ENCODE results near the gene NFAM1.

The NFAM1 gene

GRCh38 chr22:42439821-42440674 lies 7.8 kb upstream of the NFAM1 start:
- no peak for DNase-seq (ENCODE audit: low read depth in 3 of 3, low spot score in 1 of 3)

- no peak for DNase-seq (ENCODE audit: low read depth in 3 of 3, low spot score in 1 of 3)
Observed at GRCh38 chr22:42439021-42439567, 6.9 kb upstream of the NFAM1 start.

DNA sequence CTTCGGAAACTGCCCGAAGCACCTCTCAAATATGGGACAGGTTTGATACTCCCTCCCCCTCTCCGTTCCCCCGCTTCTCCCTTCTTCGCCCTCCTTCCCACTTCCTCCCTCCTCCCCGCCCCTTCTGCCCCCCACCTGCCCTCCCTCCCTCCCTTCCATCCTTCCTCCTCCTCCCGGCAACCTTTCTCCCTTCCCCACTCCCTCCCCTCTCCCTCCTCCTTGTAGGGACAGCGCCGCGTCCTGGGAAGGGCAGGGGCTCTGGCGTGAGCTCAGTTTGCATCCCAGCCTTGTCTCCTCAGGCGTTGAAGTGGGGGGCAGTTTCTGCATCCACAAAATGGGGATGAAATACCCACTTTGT lies 6.1 kb upstream of the NFAM1 start:
- DNase-seq (ENCODE audit: low read depth in 3 of 3, low spot score in 1 of 3), result no peak

GRCh38 chr22:42437488-42438292 lies 5.5 kb upstream of the NFAM1 start:
- DNase-seq (ENCODE audit: low read depth in 3 of 3, low spot score in 1 of 3), result peak; percentile 55 to 74 (median 73)

GRCh38 chr22:42436404-42436803 lies 4.2 kb upstream of the NFAM1 start:
- DNase-seq (ENCODE audit: low read depth in 3 of 3, low spot score in 1 of 3), result no peak

GRCh38 chr22:42434748-42435425 lies 2.7 kb upstream of the NFAM1 start:
- DNase-seq (ENCODE audit: low read depth in 3 of 3, low spot score in 1 of 3), result no peak

DNA sequence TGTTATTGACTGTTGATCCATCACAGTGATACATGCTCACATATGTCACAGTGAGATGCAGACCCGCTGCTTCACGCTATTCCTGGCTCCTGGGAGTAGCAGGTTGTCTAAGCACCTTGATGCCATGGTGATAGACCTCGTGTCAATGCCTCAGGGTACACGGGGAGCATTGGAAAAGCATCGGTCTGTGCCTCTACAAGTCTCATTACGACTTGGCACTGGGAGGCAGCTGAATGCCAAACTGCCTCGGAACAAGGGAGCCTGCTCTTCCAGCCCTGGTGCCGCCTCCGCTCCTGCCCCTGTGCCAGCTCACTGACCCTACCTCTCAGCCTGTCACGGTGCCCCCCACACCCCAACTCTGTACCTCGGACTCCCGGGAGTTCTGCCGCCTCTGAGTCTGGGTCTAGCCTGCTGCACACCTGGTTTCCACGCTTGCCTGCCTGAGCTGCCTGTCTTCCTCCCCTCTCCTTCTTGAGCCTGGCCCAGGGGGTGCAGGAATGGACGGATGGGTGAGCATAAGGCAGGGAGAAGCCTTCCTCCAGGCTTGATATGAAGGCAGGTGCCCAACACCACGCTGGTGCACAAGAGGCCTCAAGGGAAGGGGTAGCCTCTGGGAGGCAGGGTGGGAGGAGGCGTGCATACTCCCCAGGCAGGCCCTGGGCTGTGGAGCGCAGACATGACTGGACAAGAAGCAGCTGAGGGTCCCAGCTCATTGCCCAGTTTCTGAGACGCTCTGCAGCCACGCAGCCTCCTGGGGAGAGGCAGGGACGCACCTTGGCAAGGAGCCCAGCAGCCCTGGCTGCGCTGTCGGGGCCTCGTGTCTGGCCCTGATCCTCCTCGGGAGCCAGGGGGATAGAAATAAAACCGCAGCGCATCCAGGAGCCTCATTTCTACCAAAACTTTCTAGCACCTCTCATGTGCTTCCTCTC lies 1.8 kb upstream of the NFAM1 start:
- DNase-seq (ENCODE audit: low read depth in 3 of 3, low spot score in 1 of 3), result no peak

DNA sequence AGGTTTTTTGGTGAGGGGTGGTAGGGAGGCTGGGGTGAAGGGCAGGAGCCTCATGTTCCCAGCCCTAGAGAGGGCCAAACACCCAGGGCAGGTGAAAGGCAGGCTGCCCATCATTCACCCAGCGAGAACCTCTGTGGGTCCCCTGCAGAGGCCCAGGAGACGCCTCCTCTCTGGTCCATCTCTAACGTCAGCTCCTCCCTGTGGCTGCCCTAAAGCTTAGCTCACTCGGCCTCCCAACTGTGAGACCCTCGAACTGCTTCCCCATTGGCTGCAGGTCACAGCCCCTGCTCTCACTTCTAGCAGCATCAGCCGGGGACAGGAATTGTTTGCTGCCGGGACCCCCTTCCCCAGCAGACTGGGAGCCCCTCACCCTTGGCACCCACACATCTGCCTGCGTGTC lies 615 bp upstream of the NFAM1 start:
- no peak for DNase-seq (ENCODE audit: low read depth in 3 of 3, low spot score in 1 of 3)

DNA sequence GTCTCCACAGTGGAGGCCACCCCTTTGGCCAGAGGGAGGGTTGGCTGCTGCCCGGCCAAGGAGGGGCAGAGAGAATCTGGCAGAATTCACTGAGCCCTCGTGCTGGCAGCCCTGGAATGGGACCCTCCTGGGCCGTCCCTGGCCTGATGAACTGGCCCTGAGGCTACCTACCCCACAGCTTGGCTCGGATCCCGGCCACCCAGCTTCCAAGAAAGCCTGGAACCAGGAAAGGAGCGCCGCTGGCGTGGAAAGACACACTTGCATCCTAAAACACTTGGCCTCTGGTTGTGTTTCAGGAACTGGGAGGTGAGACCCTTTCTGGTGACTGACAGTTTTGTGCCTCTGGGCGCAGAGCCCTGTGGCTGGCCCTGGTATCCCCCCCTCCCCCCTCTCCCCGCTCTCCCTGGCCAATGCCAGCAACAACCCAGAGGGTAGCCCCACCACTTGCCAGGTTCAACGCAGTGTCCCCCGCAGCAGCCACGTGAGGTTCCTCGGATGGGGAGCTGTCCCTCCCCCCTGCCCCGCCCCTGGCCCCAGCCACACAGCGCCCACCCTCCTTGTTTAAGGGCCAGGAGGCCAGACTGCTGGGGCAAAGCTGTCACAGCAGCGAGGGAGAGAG lies 693 bp downstream of the NFAM1 start:
- no peak for DNase-seq (ENCODE audit: low read depth in 3 of 3, low spot score in 1 of 3)

DNA sequence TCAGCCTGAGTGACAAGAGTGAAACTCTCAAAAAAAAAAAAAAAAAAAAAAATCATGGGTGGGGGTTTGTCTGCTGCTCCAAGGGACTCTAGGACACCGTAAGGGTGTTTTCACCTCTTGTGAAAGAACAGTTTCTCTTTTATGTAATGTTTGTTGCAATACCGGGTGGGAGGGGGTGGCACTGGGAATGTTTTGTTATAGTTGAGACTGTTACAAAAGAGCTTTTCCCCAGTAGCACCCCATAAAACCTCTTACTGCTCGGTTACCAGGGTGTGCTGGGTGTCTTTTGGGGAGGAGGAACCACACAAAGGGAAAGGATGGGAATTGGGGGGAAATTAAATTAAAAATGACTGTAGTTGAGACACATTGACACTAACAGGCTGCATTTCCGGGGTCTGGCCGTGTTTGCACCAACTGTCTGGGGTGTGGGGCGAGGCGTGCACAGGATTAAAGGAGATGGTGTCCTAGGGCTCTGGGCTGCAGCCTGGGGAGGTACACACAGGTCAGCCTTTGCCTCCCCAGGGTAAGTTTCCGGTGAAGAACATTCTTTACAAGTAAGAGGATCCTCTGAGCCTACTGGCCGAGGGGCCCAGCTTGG lies 1.6 kb downstream of the NFAM1 start:
- DNase-seq (ENCODE audit: low read depth in 3 of 3, low spot score in 1 of 3), result no peak

DNA sequence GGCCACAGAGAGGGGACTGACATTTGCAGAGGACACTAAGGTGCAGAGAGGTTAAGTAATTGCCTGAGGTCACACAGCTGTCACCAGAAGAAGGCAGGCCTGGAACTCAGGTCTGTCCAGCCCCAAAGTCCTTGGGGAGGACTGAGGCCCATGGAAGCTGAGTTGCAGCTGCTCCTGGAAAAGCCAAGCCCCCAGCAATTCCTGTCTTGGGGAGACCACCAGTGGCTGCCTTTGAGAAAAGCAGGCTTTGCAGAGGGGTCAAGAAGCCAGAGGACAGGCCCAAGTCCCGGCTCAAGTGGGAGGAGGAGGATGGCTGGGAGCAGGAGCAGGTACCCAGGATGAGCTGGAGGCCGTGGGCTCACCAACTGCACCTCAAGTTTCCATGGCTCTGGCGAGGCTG lies 3.4 kb downstream of the NFAM1 start:
- DNase-seq (ENCODE audit: low read depth in 3 of 3, low spot score in 1 of 3), result no peak

GRCh38 chr22:42428025-42428424 lies 4.2 kb downstream of the NFAM1 start:
- no peak for DNase-seq (ENCODE audit: low read depth in 3 of 3, low spot score in 1 of 3)

- DNase-seq (ENCODE audit: low read depth in 3 of 3, low spot score in 1 of 3), result no peak
Observed at GRCh38 chr22:42427167-42427566, 5.0 kb downstream of the NFAM1 start.

DNA sequence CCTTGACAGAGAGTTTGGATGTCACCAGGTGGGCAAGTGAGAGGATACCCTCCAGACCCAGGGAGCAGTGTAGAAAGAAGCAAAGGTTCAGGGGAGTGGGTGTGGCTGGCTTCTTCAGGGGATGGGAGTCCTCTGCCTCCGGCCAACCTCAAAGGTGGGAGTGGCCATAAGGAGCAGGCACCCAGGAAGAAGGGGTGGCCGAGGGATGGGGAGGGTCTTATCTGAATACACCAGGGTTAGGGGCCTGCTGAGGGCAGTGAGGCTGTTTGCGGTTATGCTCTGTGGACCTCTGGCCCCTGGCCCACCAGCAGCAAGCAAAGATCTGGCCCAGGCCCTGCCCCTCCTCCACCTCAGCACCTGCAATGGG lies 6.2 kb downstream of the NFAM1 start:
- DNase-seq (ENCODE audit: low read depth in 3 of 3, low spot score in 1 of 3), result no peak

- DNase-seq (ENCODE audit: low read depth in 3 of 3, low spot score in 1 of 3), result no peak
Observed at GRCh38 chr22:42425337-42425988, 6.7 kb downstream of the NFAM1 start.

GRCh38 chr22:42419243-42419881 lies 12.8 kb downstream of the NFAM1 start:
- DNase-seq (ENCODE audit: low read depth in 3 of 3, low spot score in 1 of 3), result no peak

DNA sequence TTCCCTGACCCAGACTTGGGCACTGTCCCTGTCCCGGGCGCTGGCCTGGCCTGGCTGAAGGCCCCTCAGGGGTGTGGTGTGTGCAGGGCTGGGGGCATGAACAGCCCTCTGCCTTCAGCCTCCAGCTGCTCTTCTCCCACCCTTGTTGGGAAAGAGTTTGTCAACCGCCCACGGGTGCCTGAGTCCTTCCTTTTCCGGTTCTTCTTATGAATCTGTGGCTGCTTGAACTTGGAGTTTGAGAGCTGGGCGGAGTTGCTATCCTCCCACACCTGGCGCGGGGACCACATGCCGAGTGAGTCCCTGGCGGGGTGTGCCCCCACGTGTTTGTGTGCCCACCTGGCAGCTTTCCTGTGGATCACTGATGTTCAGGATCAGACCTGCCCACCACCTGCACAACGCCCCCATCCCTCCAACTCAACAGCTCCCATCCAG lies 13.4 kb downstream of the NFAM1 start:
- DNase-seq (ENCODE audit: low read depth in 3 of 3, low spot score in 1 of 3), result no peak

DNA sequence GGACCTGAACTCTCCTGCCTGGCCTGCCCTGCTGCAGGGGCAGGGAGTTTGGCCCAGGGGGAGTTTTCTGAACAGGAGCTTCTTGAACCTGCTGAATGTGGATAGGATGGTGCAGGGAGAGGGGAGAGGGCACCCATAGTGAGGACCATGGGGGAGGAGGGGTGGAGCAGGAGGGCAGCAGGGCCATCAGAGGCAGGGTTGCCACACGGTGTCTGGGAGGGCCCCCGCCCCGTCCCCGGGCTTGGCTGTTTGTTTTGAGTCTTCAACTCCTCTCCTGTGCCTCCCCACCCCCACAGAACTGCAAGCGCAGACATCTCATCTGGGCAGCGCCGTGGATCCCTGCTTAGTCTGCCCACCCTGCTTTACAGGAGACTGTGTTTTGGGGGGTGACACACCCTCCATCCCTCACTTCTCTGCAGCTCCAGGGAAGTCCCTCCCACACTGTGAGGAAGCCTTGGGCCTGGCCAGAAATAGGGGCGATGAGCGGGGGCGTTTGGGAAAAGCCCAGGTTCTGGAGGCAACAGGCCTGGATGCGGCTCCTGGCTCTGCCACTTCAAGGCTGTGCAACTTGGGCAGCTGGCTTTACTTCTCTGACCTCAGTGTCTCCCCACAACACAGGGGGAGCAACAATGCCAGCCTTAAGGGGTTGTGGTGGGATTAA lies 14.4 kb downstream of the NFAM1 start:
- no peak for DNase-seq (ENCODE audit: low read depth in 3 of 3, low spot score in 1 of 3)

Measured in stimulated activated CD4-positive, alpha-beta T cell treated with anti-CD3 and anti-CD28 coated beads, TNF-alpha, amount 100 ng/mL, for 1 hour (primary cell).